Spleen (tissue), 11 donors: ENCODE measurements around the gene SNRNP27. TPM values are rescaled to one million over a fixed set of nuclear protein-coding genes. Genes with fewer than 3 reads are reported as not detected.

ENCODE experiments used
- DNase-seq: peaks from one replicate; pipeline ENCODE4 v3.0.0-alpha.2; 2020
- H3K27ac ChIP-seq, 8 donors: fragments of 200-600 bp; sonication (generic) in 7 of 8; 1 replicate in 4 of 8; 2 replicates in 4 of 8; pipeline versions ENCODE4 v1.5.0 to v1.8.0; 2016 to 2021; ENCODE audit warnings: inconsistent platforms in 4 of 8, mild to moderate bottlenecking in 4 of 8, moderate library complexity in 1 of 8
- H3K27me3 ChIP-seq, 7 donors: fragments of 200-600 bp; sonication (generic) in 6 of 7; replicated peaks in 1 of 7; 1 replicate in 4 of 7; 2 replicates in 3 of 7; pipeline versions ENCODE4 v1.5.0 to v1.8.0; 2016 to 2021; ENCODE audit warnings: inconsistent platforms in 3 of 7, mild to moderate bottlenecking in 1 of 7
- H3K36me3 ChIP-seq, 6 donors: fragments of 200-600 bp; sonication (generic) in 5 of 6; 1 replicate in 4 of 6; 2 replicates in 2 of 6; pipeline versions ENCODE4 v1.5.0 to v1.8.0; 2016 to 2021; ENCODE audit warnings: inconsistent platforms in 2 of 6
- H3K4me1 ChIP-seq, 6 donors: fragments of 200-600 bp; sonication (generic) in 5 of 6; 1 replicate in 3 of 6; 2 replicates in 3 of 6; pipeline versions ENCODE4 v1.5.0 to v1.8.0; 2016 to 2021; ENCODE audit warnings: inconsistent platforms in 3 of 6
- H3K4me3 ChIP-seq, 8 donors: fragments of 200-600 bp; sonication (generic) in 7 of 8; 1 replicate in 4 of 8; 2 replicates in 4 of 8; pipeline versions ENCODE4 v1.5.0 to v1.8.0; 2016 to 2021; ENCODE audit warnings: inconsistent platforms in 4 of 8, mild to moderate bottlenecking in 4 of 8, moderate library complexity in 2 of 8
- H3K9me3 ChIP-seq, 8 donors: fragments of 200-600 bp; sonication (generic) in 7 of 8; 1 replicate in 4 of 8; 2 replicates in 4 of 8; pipeline versions ENCODE4 v1.5.0 to v1.8.0; 2016 to 2021; ENCODE audit warnings: inconsistent platforms in 4 of 8
- CTCF ChIP-seq, 11 experiments: fragments of 200-600 bp in 7 of 11; fragments of 450-650 bp in 4 of 11; sonication (generic) in 4 of 11; IDR thresholded peaks in 8 of 11; conservative IDR thresholded peaks in 3 of 11; 1 replicate in 7 of 11; 2 replicates in 4 of 11; pipeline versions ENCODE4 v1.4.0 to v1.8.0; 2016 to 2021; ENCODE audit warnings: antibody characterized with exemption in 11 of 11, inconsistent platforms in 4 of 11, mild to moderate bottlenecking in 1 of 11
- POLR2A ChIP-seq, 3 donors: fragments of 450-650 bp; IDR thresholded peaks; one replicate each; pipeline ENCODE4 v1.5.1; 2017; ENCODE audit warnings: antibody characterized with exemption in 3 of 3, mild to moderate bottlenecking in 1 of 3
- POLR2AphosphoS5 ChIP-seq, 3 donors: sonication (generic); formaldehyde crosslinking; IDR thresholded peaks; one replicate each; pipeline ENCODE4 v1.5.1; 2017; ENCODE audit warnings: antibody characterized with exemption in 3 of 3
- WGBS, 5 donors: extraction: QIAGEN DNeasy Blood & Tissue Kit in 3 of 5; methylation state at CpG; one replicate each; pipeline versions ENCODE4 v1.1.5 to v1.1.7; 2013 to 2018; 5-methylcytosine and 5-hydroxymethylcytosine counted together
- intact Hi-C: fragments of 100-400 bp; cut with DNase I; formaldehyde crosslinking; loops from one replicate; pipeline ENCODE4 v1.15.0; 2023; ENCODE audit warnings: low total_unique reads
- polyA plus RNA-seq, 3 donors: library from polyadenylated mRNA; stranded (reverse); fragments of 200-250 nt; gene quantifications; one replicate each; pipeline ENCODE4 v1.2.1, GENCODE V29; 2013
- total RNA-seq, 7 donors: library from RNA; depleted of rRNA in 3 of 7; stranded (reverse); fragments of >200 nt in 3 of 7; fragmentation: NEBNext Ultra II Directional in 4 of 7; extraction: Animal tissue kit (Norgen Biotek cat#: 25700) in 4 of 7; gene quantifications; one replicate each; pipeline versions ENCODE4 v1.1.0 to v1.2.1, GENCODE V29; 2016 to 2021
- donor health status: healthy with polysubstance abuse.
- donor health status: DM: no; HTN: no; CAD: no; lungs with moderate emphysema.
- donor health status: DM: no; HTN: no; CAD: no.
- donor health status: Bipolar disorder and iron deficiency.
- donor health status: healthy.
- donor health status: DM: no; HTN: no; CAD: no.
- donor health status: DM: yes; HTN: yes; CAD: no.

The SNRNP27 gene
- total and polyA plus RNA-seq, 10 donors = 28.0 to 62.9 (median 40.7) TPM

DNA sequence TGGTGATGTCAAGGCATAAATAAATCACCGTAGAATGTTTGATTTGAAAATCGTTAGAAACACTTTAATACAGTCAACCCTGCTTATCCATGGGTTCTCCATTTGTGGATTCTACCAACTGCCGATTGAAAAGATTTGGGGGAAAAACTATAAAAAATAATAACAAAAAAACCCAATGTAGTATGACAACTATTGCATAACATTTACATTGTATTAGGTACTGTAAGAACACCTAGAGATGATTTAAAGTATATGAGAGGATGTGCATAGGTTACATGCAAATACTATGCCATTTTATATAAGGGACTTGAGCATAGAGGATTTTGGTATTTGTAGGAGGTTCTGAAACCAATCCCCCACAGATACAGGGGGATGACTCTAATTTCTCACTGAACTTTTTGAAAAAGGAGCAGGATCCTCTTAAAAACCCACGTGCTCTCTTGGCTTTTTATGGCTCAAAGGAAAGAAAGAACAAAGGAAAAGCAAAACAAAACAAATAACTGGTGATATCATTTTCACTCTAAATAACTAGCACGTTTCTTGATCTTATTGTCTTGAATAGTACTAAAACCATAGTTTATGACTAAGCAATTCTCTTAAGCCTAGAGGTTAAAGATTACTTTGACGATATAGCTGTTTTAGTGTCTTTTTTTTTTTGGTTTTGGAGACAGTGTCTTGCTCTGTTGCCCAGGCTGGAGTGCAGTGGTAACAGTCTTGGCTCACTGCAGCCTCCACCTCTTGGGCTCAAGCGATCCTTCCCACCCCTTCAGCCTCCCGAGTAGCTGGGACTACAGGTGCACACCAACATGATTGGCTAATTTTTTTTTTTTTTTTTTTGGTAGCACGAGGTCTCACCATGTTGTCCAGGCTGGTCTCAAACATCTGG, 47.3 kb upstream of the SNRNP27 start:
- Histone ChIP-seq H3K9me3 (no peaks in the 10 kb centered on the region), H3K36me3 (peaks cover 0 to 93% (median 59%) of the 10 kb centered on the region in 6 donors), H3K4me3 (no peak overlapping the region), H3K4me1 (no peaks in the 10 kb centered on the region), H3K27me3 (no peaks in the 10 kb centered on the region), H3K27ac (no peak overlapping the region)
- 92 to 95% (median 94%) methylated on average over 9 of the region's 9 CpGs for WGBS, 5 donors
- DNase-seq = no peak
- TF ChIP-seq CTCF (IDR thresholded peaks at IDR 0.05 in 8 of 11, conservative IDR thresholded peaks at IDR 0.05 in 3 of 11) (no peak), POLR2AphosphoS5 (IDR thresholded peaks at IDR 0.05) (no peak), POLR2A (IDR thresholded peaks at IDR 0.05) (no peak)
- intact Hi-C loops = no loop called here

DNA sequence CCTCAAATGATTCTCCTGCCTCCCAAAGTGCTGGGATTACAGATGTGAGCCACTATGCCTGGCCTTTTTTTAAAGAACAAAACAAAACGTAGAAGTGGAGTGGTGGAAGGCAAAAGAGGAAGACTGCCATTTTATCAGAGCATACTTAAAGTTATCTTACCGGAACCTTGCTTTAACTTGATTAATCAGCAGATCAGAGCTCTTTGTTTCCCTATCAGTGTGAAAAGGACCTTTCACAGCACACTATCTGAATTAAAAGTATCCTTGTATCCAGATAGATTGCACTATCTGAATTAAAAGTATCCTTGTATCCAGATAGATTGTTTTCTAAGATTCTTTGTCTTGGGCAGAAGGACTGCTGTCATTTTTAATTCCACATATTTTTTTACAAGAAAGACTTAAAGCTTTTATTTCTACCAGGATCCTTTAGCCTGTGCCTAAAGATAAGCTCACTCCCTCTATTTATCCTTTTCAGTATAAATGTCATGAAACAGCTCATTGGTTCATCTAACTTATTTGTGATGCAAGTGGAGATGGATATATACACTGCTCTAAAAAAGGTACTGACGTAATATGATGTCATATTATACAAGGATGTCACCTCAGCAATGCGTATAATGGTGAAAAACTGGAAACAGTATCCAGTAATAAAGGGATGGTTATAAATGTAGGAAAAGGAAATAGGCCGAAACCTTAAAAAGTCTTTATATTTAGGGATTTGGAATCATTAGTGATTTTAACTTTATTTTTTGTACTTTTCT, 46.5 kb upstream of the SNRNP27 start:
- DNase-seq = no peak
- TF ChIP-seq POLR2AphosphoS5 (IDR thresholded peaks at IDR 0.05) (no peak), CTCF (IDR thresholded peaks at IDR 0.05 in 8 of 11, conservative IDR thresholded peaks at IDR 0.05 in 3 of 11) (no peak), POLR2A (IDR thresholded peaks at IDR 0.05) (no peak)
- H3K36me3 ChIP-seq = peaks cover 0 to 92% (median 61%) of the 10 kb centered on the region in 6 donors
- 89 to 92% (median 90%) methylated on average over 5 of the region's 5 CpGs for WGBS, 5 donors
- H3K4me1 ChIP-seq = no peaks in the 10 kb centered on the region
- H3K9me3 ChIP-seq = no peaks in the 10 kb centered on the region
- no peak overlapping the region for H3K4me3 ChIP-seq
- H3K27me3 ChIP-seq = no peaks in the 10 kb centered on the region
- intact Hi-C loops = no loop called here
- no peak overlapping the region for H3K27ac ChIP-seq

GRCh38 chr2:69848186-69848790, 45.5 kb upstream of the SNRNP27 start:
- no peak overlapping the region for H3K27ac ChIP-seq
- H3K4me1 ChIP-seq = no peaks in the 10 kb centered on the region
- TF ChIP-seq CTCF (IDR thresholded peaks at IDR 0.05 in 8 of 11, conservative IDR thresholded peaks at IDR 0.05 in 3 of 11) (no peak), POLR2A (IDR thresholded peaks at IDR 0.05) (no peak), POLR2AphosphoS5 (IDR thresholded peaks at IDR 0.05) (no peak)
- 93 to 96% (median 95%) methylated on average over 7 of the region's 7 CpGs for WGBS, 5 donors
- no peaks in the 10 kb centered on the region for H3K9me3 ChIP-seq
- no peak for DNase-seq
- no peaks in the 10 kb centered on the region for H3K27me3 ChIP-seq
- intact Hi-C loops = no loop called here
- no peak overlapping the region for H3K4me3 ChIP-seq
- peaks cover 0 to 98% (median 66%) of the 10 kb centered on the region in 6 donors for H3K36me3 ChIP-seq
